Caco-2 (cell line): ENCODE data around the gene EPB41L4A. TPM values are rescaled to one million over a fixed set of nuclear protein-coding genes. Genes with fewer than 3 reads are reported as not detected.
"Not testable (repeated sequence)": the region's sequence is repeated elsewhere in the genome, so short reads cannot be mapped to it uniquely, and the experiment has no call there.

Source experiments
- BruUV-seq: library from RNA; stranded (reverse); fragments of 400-500 nt; replicated peaks from 2 replicates; lab custom pipeline; 2021; lab: Mats Ljungman, UMichigan
- CTCF ChIA-PET: fragments of 300-600 bp; sonication (Branson Sonifier 250); formaldehyde crosslinking; loops from one replicate; lab custom pipeline; 2022; ENCODE audit warnings: antibody characterized with exemption; lab: Charles Lee
- POLR2A ChIA-PET: fragments of 300-600 bp; sonication (Branson Sonifier 250); formaldehyde crosslinking; loops from one replicate; lab custom pipeline; 2022; ENCODE audit warnings: antibody characterized with exemption; lab: Charles Lee
- DNase-seq, 2 experiments: peaks; one replicate each; pipeline versions ENCODE4 v3.0.0 to v3.0.0-alpha.2; 2020 to 2022
- H3K27me3 ChIP-seq: replicated peaks from 2 replicates; pipeline ENCODE4 v1.6.0; 2011; ENCODE audit warnings: low read length; ENCODE audit not compliant: control insufficient read depth, insufficient read depth
- H3K36me3 ChIP-seq: 2 replicates; pipeline ENCODE4 v1.5.1; 2011; ENCODE audit warnings: low read length; ENCODE audit not compliant: control insufficient read depth, insufficient read depth
- H3K4me1 ChIP-seq: fragments of 250-450 bp; sonication (Bioruptor Pico); 2 replicates; pipeline ENCODE4 v1.5.1; 2020; ENCODE audit warnings: mild to moderate bottlenecking
- H3K4me3 ChIP-seq: 2 replicates; pipeline ENCODE4 v1.5.1; 2011; ENCODE audit warnings: low read depth, mild to moderate bottlenecking, control low read depth, low read length
- H3K9me3 ChIP-seq: fragments of 250-450 bp; sonication (Bioruptor Pico); 2 replicates; pipeline ENCODE4 v1.5.1; 2020; ENCODE audit warnings: mild to moderate bottlenecking, moderate library complexity
- H3K27ac Mint-ChIP-seq: one replicate; pipeline ENCODE4 v1.8.0; 2022; ENCODE audit warnings: mixed read lengths; ENCODE audit not compliant: unreplicated experiment
- H3K27me3 Mint-ChIP-seq: one replicate; pipeline ENCODE4 v1.8.0; 2022; ENCODE audit warnings: mixed read lengths; ENCODE audit not compliant: insufficient read depth, unreplicated experiment
- H3K36me3 Mint-ChIP-seq: one replicate; pipeline ENCODE4 v1.8.0; 2022; ENCODE audit warnings: mild to moderate bottlenecking, mixed read lengths; ENCODE audit not compliant: insufficient read depth, unreplicated experiment
- H3K4me1 Mint-ChIP-seq: one replicate; pipeline ENCODE4 v1.8.0; 2022; ENCODE audit warnings: low read depth, mixed read lengths; ENCODE audit not compliant: unreplicated experiment
- H3K4me3 Mint-ChIP-seq: one replicate; pipeline ENCODE4 v1.8.0; 2022; ENCODE audit warnings: mild to moderate bottlenecking, moderate library complexity, mixed read lengths; ENCODE audit not compliant: unreplicated experiment
- H3K9me3 Mint-ChIP-seq: one replicate; pipeline ENCODE4 v1.8.0; 2022; ENCODE audit warnings: mixed read lengths; ENCODE audit not compliant: unreplicated experiment
- CTCF ChIP-seq, 2 experiments: fragments of 200-600 bp in 1 of 2; IDR thresholded peaks; 1 replicate in 1 of 2; 2 replicates in 1 of 2; pipeline versions ENCODE4 v1.5.1 to v1.8.0; 2011 to 2022; ENCODE audit warnings: antibody characterized with exemption in 1 of 2, control low read depth in 1 of 2, inconsistent platforms in 1 of 2, low read depth in 1 of 2, low read length in 1 of 2, mild to moderate bottlenecking in 1 of 2, moderate library complexity in 1 of 2; ENCODE audit not compliant: insufficient read depth in 1 of 2, severe bottlenecking in 1 of 2, unreplicated experiment in 1 of 2
- intact Hi-C: fragments of 100-400 bp; cut with micrococcal nuclease; formaldehyde crosslinking; loops from one replicate; pipeline ENCODE4 v1.10.0; 2022; ENCODE audit not compliant: unreplicated experiment
- total RNA-seq: library from RNA; stranded (reverse); gene quantifications from 2 replicates; pipeline ENCODE4 v1.2.3, GENCODE V29; 2022

EPB41L4A gene
- total RNA-seq, 1 experiment from 2014 or later, result 1.4 TPM

GRCh38 chr5:112396430-112396829, 22.6 kb downstream of the EPB41L4A start:
- H3K27me3 Mint-ChIP-seq, result peaks cover 14% of the 10 kb centered on the region
- CTCF ChIA-PET, result no interaction called here
- no peaks in the 10 kb centered on the region for H3K4me1 ChIP-seq

GRCh38 chr5:112395299-112395698, 23.8 kb downstream of the EPB41L4A start:
- BruUV-seq, H3K27me3 ChIP-seq, H3K9me3 ChIP-seq, H3K4me3 ChIP-seq, DNase-seq, POLR2A ChIA-PET, H3K4me1 Mint-ChIP-seq, H3K9me3 Mint-ChIP-seq, H3K36me3 Mint-ChIP-seq, H3K4me3 Mint-ChIP-seq, H3K4me1 ChIP-seq, H3K27ac Mint-ChIP-seq, CTCF ChIA-PET, H3K36me3 ChIP-seq, intact Hi-C loops: not testable (repeated sequence)
- H3K27me3 Mint-ChIP-seq, result peaks cover 18% of the 10 kb centered on the region

More at GRCh38 chr5:112396430-112396829, 22.6 kb downstream of the EPB41L4A start:
- POLR2A ChIA-PET, result no interaction called here
- no peak for DNase-seq
- intact Hi-C loops, result no loop called here
- no peak overlapping the region for H3K27ac Mint-ChIP-seq
- Histone ChIP-seq H3K4me3 (no peak overlapping the region), H3K27me3 (no peaks in the 10 kb centered on the region), H3K9me3 (no peaks in the 10 kb centered on the region), H3K36me3 (no peaks in the 10 kb centered on the region)
- no peaks in the 10 kb centered on the region for H3K36me3 Mint-ChIP-seq
- TF ChIP-seq CTCF (IDR thresholded peaks at IDR 0.05; ENCODE audit: insufficient read depth in 1 of 2, low read depth in 1 of 2, low read length in 1 of 2, severe bottlenecking in 1 of 2, unreplicated experiment in 1 of 2), result no peak
- no peaks in the 10 kb centered on the region for H3K9me3 Mint-ChIP-seq
- H3K4me1 Mint-ChIP-seq, result no peaks in the 10 kb centered on the region
- H3K4me3 Mint-ChIP-seq, result no peak overlapping the region
- no TSS peak for BruUV-seq

- ChIA-PET CTCF (no interaction called here), POLR2A (no interaction called here)
- Histone ChIP-seq H3K36me3 (no peaks in the 10 kb centered on the region), H3K27me3 (no peaks in the 10 kb centered on the region), H3K4me1 (no peaks in the 10 kb centered on the region), H3K9me3 (no peaks in the 10 kb centered on the region), H3K4me3 (no peak overlapping the region)
- Mint-ChIP-seq H3K36me3 (no peaks in the 10 kb centered on the region), H3K4me3 (no peak overlapping the region), H3K4me1 (no peaks in the 10 kb centered on the region), H3K9me3 (no peaks in the 10 kb centered on the region), H3K27me3 (peaks cover 22% of the 10 kb centered on the region), H3K27ac (no peak overlapping the region)
- DNase-seq, result peak in 1 of 2 experiments; percentile 11
- intact Hi-C loops, result no loop called here
- TF ChIP-seq CTCF (IDR thresholded peaks at IDR 0.05; ENCODE audit: insufficient read depth in 1 of 2, low read depth in 1 of 2, low read length in 1 of 2, severe bottlenecking in 1 of 2, unreplicated experiment in 1 of 2), result no peak
- BruUV-seq, result no TSS peak
Measured at GRCh38 chr5:112390327-112390726, 28.8 kb downstream of the EPB41L4A start.

GRCh38 chr5:112388739-112389138, 30.3 kb downstream of the EPB41L4A start:
- intact Hi-C loops, result no loop called here
- ChIA-PET CTCF (interaction anchor here (1.1 kb wide), 1 partner anchor 32 kb away, joined by 4 read pairs; no protein-coding TSS in a partner anchor), POLR2A (no interaction called here)
- TF ChIP-seq CTCF (IDR thresholded peaks at IDR 0.05; ENCODE audit: insufficient read depth in 1 of 2, low read depth in 1 of 2, low read length in 1 of 2, severe bottlenecking in 1 of 2, unreplicated experiment in 1 of 2), result no peak
- H3K4me1 Mint-ChIP-seq, result no peaks in the 10 kb centered on the region
- no peaks in the 10 kb centered on the region for H3K27me3 ChIP-seq
- no peaks in the 10 kb centered on the region for H3K9me3 Mint-ChIP-seq
- no peaks in the 10 kb centered on the region for H3K9me3 ChIP-seq
- peaks cover 20% of the 10 kb centered on the region for H3K27me3 Mint-ChIP-seq
- no TSS peak for BruUV-seq
- H3K4me3 Mint-ChIP-seq, result no peak overlapping the region
- H3K27ac Mint-ChIP-seq, result no peak overlapping the region
- no peaks in the 10 kb centered on the region for H3K4me1 ChIP-seq
- no peaks in the 10 kb centered on the region for H3K36me3 ChIP-seq
- H3K4me3 ChIP-seq, result no peak overlapping the region
- H3K36me3 Mint-ChIP-seq, result no peaks in the 10 kb centered on the region
- DNase-seq, result no peak
